HCT116 (cell line): Measurements from ENCODE around the gene ZNF611. TPM values are rescaled to one million over a fixed set of nuclear protein-coding genes. Genes with fewer than 3 reads are reported as not detected.

ENCODE experiments used
- ATAC-seq: fragments of 200-7000 bp; cut with Tn5 transposase; 2 replicates; pipeline ENCODE4 v1.9.1; 2020; ENCODE audit warnings: mild to moderate bottlenecking, moderate library complexity
- BruUV-seq: library from RNA; stranded (reverse); fragments of 400-500 nt; replicated peaks from 2 replicates; lab custom pipeline; 2021; lab: Mats Ljungman, UMichigan
- CTCF ChIA-PET: fragments of 300-600 bp; sonication (Branson Sonifier 250); formaldehyde crosslinking; loops from one replicate; lab custom pipeline; 2021; ENCODE audit warnings: antibody characterized with exemption; lab: Charles Lee
- POLR2A ChIA-PET: fragments of 300-600, 350-600 bp; sonication (Branson Sonifier 250); formaldehyde crosslinking; loops from one replicate; lab custom pipeline; 2021; ENCODE audit warnings: antibody characterized with exemption; lab: Charles Lee
- RAD21 ChIA-PET, 2 experiments: fragments of 300-600 bp; sonication (Branson Sonifier 250); formaldehyde crosslinking; loops; one replicate each; lab custom pipeline; 2023; ENCODE audit warnings: low total read pairs in 2 of 2; ENCODE audit not compliant: uncharacterized antibody in 2 of 2, unreplicated experiment in 2 of 2, low non-redundant PET in 1 of 2; lab: Charles Lee
- DNase-seq: peaks from one replicate; pipeline ENCODE4 v3.0.0-alpha.2; 2010; ENCODE audit warnings: low read depth, low spot score
- H2AFZ ChIP-seq: fragments of 200-600 bp; shearing (Covaris generic), sonication (generic); 2 replicates; pipeline ENCODE4 v1.6.1; 2017; ENCODE audit warnings: low read depth, mixed run types, mixed read lengths, antibody characterized with exemption, low read length; ENCODE audit not compliant: poor library complexity, severe bottlenecking
- H3K27ac ChIP-seq: 2 replicates; pipeline ENCODE4 v1.5.1; 2012; ENCODE audit warnings: low read depth, low read length
- H3K27me3 ChIP-seq: fragments of 200-600 bp; sonication (generic); 2 replicates; pipeline ENCODE4 v1.6.1; 2016; ENCODE audit warnings: mixed run types, low read length, mixed read lengths; ENCODE audit not compliant: insufficient read depth
- H3K36me3 ChIP-seq, 2 experiments: fragments of 200-500 bp in 1 of 2; fragments of 200-600 bp in 1 of 2; sonication (Bioruptor generic) in 1 of 2; sonication (generic) in 1 of 2; 2 replicates each; pipeline versions ENCODE4 v1.5.1 to v1.6.1; 2014 to 2016; ENCODE audit warnings: low read length in 2 of 2, inconsistent platforms in 1 of 2, mixed read lengths in 1 of 2, mixed run types in 1 of 2; ENCODE audit not compliant: insufficient read depth in 2 of 2, control insufficient read depth in 1 of 2
- H3K4me1 ChIP-seq, 2 experiments: fragments of 200-600 bp in 1 of 2; sonication (generic) in 1 of 2; 2 replicates each; pipeline versions ENCODE4 v1.5.1 to v1.6.1; 2012 to 2017; ENCODE audit warnings: low read length in 2 of 2, inconsistent platforms in 1 of 2, mild to moderate bottlenecking in 1 of 2, mixed read lengths in 1 of 2, mixed run types in 1 of 2, moderate library complexity in 1 of 2; ENCODE audit not compliant: insufficient read depth in 2 of 2, control insufficient read depth in 1 of 2
- H3K4me2 ChIP-seq: fragments of 200-600 bp; sonication (generic); 2 replicates; pipeline ENCODE4 v1.6.1; 2017; ENCODE audit warnings: mixed run types, low read length, mixed read lengths
- H3K4me3 ChIP-seq, 2 experiments: fragments of 200-600 bp in 1 of 2; sonication (generic) in 1 of 2; replicated peaks in 1 of 2; 2 replicates each; pipeline ENCODE4 v1.5.1; 2011 to 2016; ENCODE audit warnings: low read length in 2 of 2, control low read depth in 1 of 2, low read depth in 1 of 2, mild to moderate bottlenecking in 1 of 2, mixed read lengths in 1 of 2, mixed run types in 1 of 2
- H3K79me2 ChIP-seq: fragments of 200-600 bp; sonication (generic); 2 replicates; pipeline ENCODE4 v1.6.1; 2017; ENCODE audit warnings: mild to moderate bottlenecking, mixed run types, low read length, moderate library complexity, mixed read lengths; ENCODE audit not compliant: insufficient read depth
- H3K9ac ChIP-seq: fragments of 200-600 bp; sonication (generic); 2 replicates; pipeline ENCODE4 v1.6.1; 2016; ENCODE audit warnings: low read length, mixed read lengths
- H3K9me2 ChIP-seq: fragments of 200-600 bp; sonication (generic), shearing (Covaris generic); 2 replicates; pipeline ENCODE4 v1.6.1; 2017; ENCODE audit warnings: mixed run types, mild to moderate bottlenecking, moderate library complexity; ENCODE audit not compliant: insufficient read depth
- H3K9me3 ChIP-seq, 2 experiments: fragments of 200-500 bp in 1 of 2; fragments of 200-600 bp in 1 of 2; sonication (Bioruptor generic) in 1 of 2; sonication (generic) in 1 of 2; 2 replicates each; pipeline ENCODE4 v1.6.1; 2014 to 2017; ENCODE audit warnings: low read length in 2 of 2, mixed read lengths in 2 of 2, inconsistent platforms in 1 of 2, low read depth in 1 of 2, mild to moderate bottlenecking in 1 of 2, mixed run types in 1 of 2, moderate library complexity in 1 of 2; ENCODE audit not compliant: control insufficient read depth in 1 of 2, insufficient read depth in 1 of 2
- H4K20me1 ChIP-seq: fragments of 200-600 bp; sonication (generic), shearing (Covaris generic); 2 replicates; pipeline ENCODE4 v1.6.1; 2017; ENCODE audit warnings: mixed run types, mild to moderate bottlenecking, moderate library complexity; ENCODE audit not compliant: insufficient read depth
- ATF3 ChIP-seq: IDR thresholded peaks from 2 replicates; pipeline ENCODE4 v1.6.1; 2012
- CBX3 ChIP-seq: IDR thresholded peaks from 2 replicates; pipeline ENCODE4 v1.6.1; 2012; ENCODE audit warnings: low read depth
- CEBPB ChIP-seq: IDR thresholded peaks from 2 replicates; pipeline ENCODE4 v1.6.1; 2012; ENCODE audit warnings: low read depth
- EGR1 ChIP-seq: IDR thresholded peaks from 2 replicates; pipeline ENCODE4 v1.6.1; 2012; ENCODE audit warnings: low read depth
- ELF1 ChIP-seq: IDR thresholded peaks from 2 replicates; pipeline ENCODE4 v1.6.1; 2012; ENCODE audit warnings: low read depth, borderline replicate concordance
- EZH2 ChIP-seq: fragments of 200-600 bp; sonication (generic); IDR thresholded peaks from 2 replicates; pipeline ENCODE4 v1.6.1; 2017; ENCODE audit warnings: antibody characterized with exemption, mixed run types
- EZH2phosphoT487 ChIP-seq: fragments of 200-600 bp; IDR thresholded peaks from 2 replicates; pipeline ENCODE4 v1.6.1; 2018; ENCODE audit warnings: antibody characterized with exemption, borderline replicate concordance
- FOSL1 ChIP-seq: IDR thresholded peaks from 2 replicates; pipeline ENCODE4 v1.6.1; 2012; ENCODE audit warnings: low read depth
- POLR2A ChIP-seq: IDR thresholded peaks from 2 replicates; pipeline ENCODE4 v1.7.0; 2011; ENCODE audit warnings: borderline replicate concordance; ENCODE audit not compliant: insufficient read depth, insufficient read length; ENCODE audit errors: extremely low read depth
- POLR2AphosphoS5 ChIP-seq: IDR thresholded peaks from 2 replicates; pipeline ENCODE4 v1.6.1; 2011; ENCODE audit warnings: mild to moderate bottlenecking, low read depth, low read length, moderate library complexity
- RAD21 ChIP-seq: IDR thresholded peaks from 2 replicates; pipeline ENCODE4 v1.6.1; 2012; ENCODE audit warnings: low read depth, mild to moderate bottlenecking
- REST ChIP-seq: IDR thresholded peaks from 2 replicates; pipeline ENCODE4 v1.6.1; 2012; ENCODE audit warnings: low read depth
- SIN3A ChIP-seq: IDR thresholded peaks from 2 replicates; pipeline ENCODE4 v1.6.1; 2012; ENCODE audit warnings: low read depth
- TCF7L2 ChIP-seq: IDR thresholded peaks from 2 replicates; pipeline ENCODE4 v1.7.0; 2011; ENCODE audit warnings: borderline replicate concordance, inconsistent platforms; ENCODE audit not compliant: insufficient read depth, insufficient read length; ENCODE audit errors: extremely low read depth
- ZBTB33 ChIP-seq: IDR thresholded peaks from 2 replicates; pipeline ENCODE4 v1.6.1; 2011; ENCODE audit warnings: mild to moderate bottlenecking, low read length, moderate library complexity; ENCODE audit not compliant: insufficient replicate concordance; ENCODE audit errors: extremely low read depth
- ZFX ChIP-seq: fragments of 450-650 bp; IDR thresholded peaks from 2 replicates; pipeline ENCODE4 v1.6.1; 2017
- ZNF274 ChIP-seq: fragments of 200-500 bp; sonication (Bioruptor generic); IDR thresholded peaks from 2 replicates; pipeline ENCODE4 v1.6.1; 2014; ENCODE audit warnings: mild to moderate bottlenecking, low read depth, low read length, inconsistent platforms
- intact Hi-C: fragments of 100-400 bp; cut with micrococcal nuclease; formaldehyde crosslinking; loops from 2 replicates; pipeline ENCODE4 v1.10.0; 2022
- total RNA-seq: library from RNA; stranded (reverse); gene quantifications from one replicate; pipeline ENCODE4 v1.2.1, GENCODE V29; 2021; ENCODE audit not compliant: unreplicated experiment

Gene ZNF611
- total RNA-seq, 1 experiment from 2014 or later, result 12.2 TPM

GRCh38 chr19:52743091-52743490 lies 8.2 kb upstream of the ZNF611 start:
- H3K9me3 ChIP-seq, result peaks cover 0 to 5% of the 10 kb centered on the region in 2 experiments; a peak in 1 of 4 replicates
- no peak overlapping the region for H3K4me3 ChIP-seq
- POLR2A ChIA-PET, result no interaction called here
- H3K27me3 ChIP-seq, result no peaks in the 10 kb centered on the region
- H3K4me1 ChIP-seq, result no peaks in the 10 kb centered on the region
- no peaks in the 10 kb centered on the region for H4K20me1 ChIP-seq
- no peaks in the 10 kb centered on the region for H3K79me2 ChIP-seq
- TF ChIP-seq FOSL1 (no peak), EGR1 (no peak), POLR2AphosphoS5 (no peak), EZH2phosphoT487 (no peak), ZBTB33 (no peak), ATF3 (no peak), ELF1 (no peak), ZNF274 (no peak), CEBPB (no peak), REST (no peak), POLR2A (no peak), RAD21 (no peak), EZH2 (no peak), TCF7L2 (no peak), SIN3A (no peak), CBX3 (no peak), ZFX (no peak)
- TF ChIP-seq, all 23 proteins: peak for 0
- H3K27ac ChIP-seq, result no peak overlapping the region
- BruUV-seq, result no TSS peak
- CTCF ChIA-PET, result no interaction called here
- RAD21 ChIA-PET, result no interaction called here
- H3K9ac ChIP-seq, result no peak overlapping the region
- no peaks in the 10 kb centered on the region for H3K36me3 ChIP-seq
- intact Hi-C loops, result no loop called here
- no peak overlapping the region for H2AFZ ChIP-seq
- no peak overlapping the region for H3K4me2 ChIP-seq
- DNase-seq, result no peak
- no peak for ATAC-seq
- no peaks in the 10 kb centered on the region for H3K9me2 ChIP-seq
